OCI-LY1 (cell line): ENCODE results near the gene ANO3.

Experiments used
- CTCF ChIP-seq: fragments of 200-600 bp; sonication (generic), shearing (Covaris generic); IDR thresholded peaks from 2 replicates; pipeline ENCODE4 v1.5.1; 2017; ENCODE audit warnings: mild to moderate bottlenecking, antibody characterized with exemption, low read length, moderate library complexity, mixed read lengths
- EZH2 ChIP-seq: fragments of 200-600 bp; sonication (generic), shearing (Covaris generic); IDR thresholded peaks from 2 replicates; pipeline ENCODE4 v1.8.0; 2017; ENCODE audit warnings: borderline replicate concordance, mixed run types, mild to moderate bottlenecking, antibody characterized with exemption, low read length, moderate library complexity, mixed read lengths

GRCh38 chr11:26702406-26702805 lies 370.5 kb downstream of the ANO3 start:
- TF ChIP-seq CTCF, result no peak
- TF ChIP-seq EZH2, result no peak
